Thymus (tissue), 14 donors: ENCODE measurements around the gene TMEM223. TPM values are rescaled to one million over a fixed set of nuclear protein-coding genes. Genes with fewer than 3 reads are reported as not detected.
"Not testable (repeated sequence)": the region's sequence is repeated elsewhere in the genome, so short reads cannot be mapped to it uniquely, and the experiment has no call there.

Experiments used
- DNase-seq, 9 donors: peaks; one replicate each; pipeline ENCODE4 v3.0.0-alpha.2; 2013; ENCODE audit warnings: low spot score in 9 of 9, low read depth in 6 of 9, missing footprints in 1 of 9
- H3K27ac ChIP-seq, 2 donors: one replicate each; pipeline ENCODE4 v1.5.1; 2013; ENCODE audit warnings: control low read depth in 1 of 2, low read depth in 1 of 2, low read length in 1 of 2, mild to moderate bottlenecking in 1 of 2, moderate library complexity in 1 of 2
- H3K27me3 ChIP-seq, 2 donors: one replicate each; pipeline ENCODE4 v1.5.1; 2013; ENCODE audit warnings: low read length in 1 of 2; ENCODE audit not compliant: control insufficient read depth in 2 of 2, insufficient read depth in 1 of 2
- H3K36me3 ChIP-seq, 2 donors: one replicate each; pipeline ENCODE4 v1.5.1; 2013; ENCODE audit warnings: low read length in 1 of 2, mild to moderate bottlenecking in 1 of 2, moderate library complexity in 1 of 2; ENCODE audit not compliant: control insufficient read depth in 2 of 2, insufficient read depth in 2 of 2
- H3K4me1 ChIP-seq, 2 donors: one replicate each; pipeline ENCODE4 v1.5.1; 2013; ENCODE audit warnings: low read length in 2 of 2; ENCODE audit not compliant: control insufficient read depth in 2 of 2, insufficient read depth in 2 of 2
- H3K4me3 ChIP-seq, 2 donors: one replicate each; pipeline ENCODE4 v1.5.1; 2013; ENCODE audit warnings: low read length in 2 of 2, control low read depth in 1 of 2, mild to moderate bottlenecking in 1 of 2
- H3K9me3 ChIP-seq, 2 donors: one replicate each; pipeline ENCODE4 v1.5.1; 2013; ENCODE audit warnings: low read length in 1 of 2, mild to moderate bottlenecking in 1 of 2; ENCODE audit not compliant: control insufficient read depth in 2 of 2, insufficient read depth in 1 of 2
- WGBS: extraction: QIAGEN DNeasy Blood & Tissue Kit; methylation state at CpG from one replicate; pipeline ENCODE4 v1.1.7; 2013; 5-methylcytosine and 5-hydroxymethylcytosine counted together
- long read RNA-seq, 10 donors: transcript quantifications; one replicate each; lab custom pipeline, GENCODE V29; 2026
- polyA plus RNA-seq: library from polyadenylated mRNA; stranded (reverse); fragments of 200-250 nt; gene quantifications from one replicate; pipeline ENCODE4 v1.2.3, GENCODE V29; 2013
- total RNA-seq: library from RNA; stranded (reverse); fragments of 120-200 nt; gene quantifications from one replicate; pipeline ENCODE4 v1.2.4, GENCODE V29; 2013
- donor health status: healthy.

Gene TMEM223
- total RNA-seq (19.9 TPM), polyA plus RNA-seq (18.4 TPM)
- long read RNA-seq, donor 1, partial matches to known transcripts, result 0 of 5 reads
- long read RNA-seq, donor 1, other reads (novel, unspliced or antisense), result 0 of 5 reads
- long read RNA-seq, donor 2, result 0 reads
- long read RNA-seq, donor 3, transcript TMEM223-201 (2 exons, 1,288 nt), result major isoform, 43 of 119 reads
- long read RNA-seq, donor 3, partial matches to known transcripts, result 30 of 119 reads
- long read RNA-seq, donor 3, other reads (novel, unspliced or antisense), result 45 of 119 reads
- long read RNA-seq, donor 4, transcript TMEM223-201 (2 exons, 1,288 nt), result major isoform, 10 of 10 reads
- long read RNA-seq, donor 4, partial matches to known transcripts, result 0 of 10 reads
- long read RNA-seq, donor 4, other reads (novel, unspliced or antisense), result 0 of 10 reads
- long read RNA-seq, donor 5, transcript TMEM223-201 (2 exons, 1,288 nt), result major isoform, 37 of 111 reads
- long read RNA-seq, donor 5, partial matches to known transcripts, result 22 of 111 reads
- long read RNA-seq, donor 5, other reads (novel, unspliced or antisense), result 52 of 111 reads
- long read RNA-seq, donor 6, transcript TMEM223-201 (2 exons, 1,288 nt), result major isoform, 17 of 24 reads
- long read RNA-seq, donor 6, partial matches to known transcripts, result 0 of 24 reads
- long read RNA-seq, donor 6, other reads (novel, unspliced or antisense), result 7 of 24 reads
- long read RNA-seq, donor 7, transcript TMEM223-201 (2 exons, 1,288 nt), result major isoform, 20 of 20 reads
- long read RNA-seq, donor 7, partial matches to known transcripts, result 0 of 20 reads
- long read RNA-seq, donor 7, other reads (novel, unspliced or antisense), result 0 of 20 reads
- long read RNA-seq, donor 8, transcript TMEM223-201 (2 exons, 1,288 nt), result major isoform, 7 of 7 reads
- long read RNA-seq, donor 8, partial matches to known transcripts, result 0 of 7 reads
- long read RNA-seq, donor 8, other reads (novel, unspliced or antisense), result 0 of 7 reads
- long read RNA-seq, donor 9, transcript TMEM223-201 (2 exons, 1,288 nt), result major isoform, 6 of 6 reads
- long read RNA-seq, donor 9, partial matches to known transcripts, result 0 of 6 reads
- long read RNA-seq, donor 9, other reads (novel, unspliced or antisense), result 0 of 6 reads
- long read RNA-seq, donor 10, transcript TMEM223-201 (2 exons, 1,288 nt), result major isoform, 15 of 70 reads
- long read RNA-seq, donor 10, partial matches to known transcripts, result 23 of 70 reads
- long read RNA-seq, donor 10, other reads (novel, unspliced or antisense), result 32 of 70 reads

GRCh38 chr11:62791501-62792201, at the start of gene TMEM223:
Gene TMEM223 (minus strand): TSS chr11:62792006. CDS start chr11:62791994, 12 bp downstream.
- DNase-seq, result peak; percentile 50 to 91 (median 77)
- Histone ChIP-seq H3K9me3 (no peaks in the 10 kb centered on the region), H3K27me3 (no peaks in the 10 kb centered on the region), H3K4me3 (peak within 1 kb of the TSS; percentile 77 to 91), H3K36me3 (peaks cover 51 to 69% of the 10 kb centered on the region in 2 donors), H3K27ac (peak within 1 kb of the TSS; percentile 77 to 84), H3K4me1 (peaks cover 4 to 33% of the 10 kb centered on the region in 2 donors)
- WGBS, result under 1% methylated on average over 58 of the region's 58 CpGs

- Histone ChIP-seq H3K4me3 (peak overlapping the region; percentile 70 to 85), H3K4me1 (peaks cover 9 to 27% of the 10 kb centered on the region in 2 donors), H3K27ac (peak overlapping the region; percentile 98 to 99)
- H3K9me3 ChIP-seq, H3K27me3 ChIP-seq, H3K36me3 ChIP-seq: not testable (repeated sequence)
- peak in 3 of 9 donors; percentile 38 to 67 (median 56) for DNase-seq
- WGBS, result under 1% methylated on average over 41 of the region's 41 CpGs
Measured at GRCh38 chr11:62840721-62841360, 49.0 kb upstream of the TMEM223 start.

- Histone ChIP-seq H3K27me3 (no peaks in the 10 kb centered on the region), H3K36me3 (peaks cover 15 to 23% of the 10 kb centered on the region in 2 donors), H3K4me1 (peaks cover 9 to 27% of the 10 kb centered on the region in 2 donors), H3K4me3 (peak within 1 kb of the TSS; percentile 70 to 85), H3K27ac (peak within 1 kb of the TSS; percentile 98 to 99), H3K9me3 (no peaks in the 10 kb centered on the region)
- WGBS, result under 1% methylated on average over 62 of the region's 62 CpGs
- DNase-seq, result peak; percentile 86 to 97 (median 93)
Measured at GRCh38 chr11:62839050-62839945, 47.5 kb upstream of the TMEM223 start, which contains the start of gene WDR74. Gene WDR74 (minus strand): TSS chr11:62839590. CDS start chr11:62839570, 20 bp downstream.

- 92% methylated on average over 8 of the region's 8 CpGs for WGBS
Measured at GRCh38 chr11:62835336-62835735, 43.5 kb upstream of the TMEM223 start.

GRCh38 chr11:62832336-62833234, 40.8 kb upstream of the TMEM223 start, which contains the start of gene TEX54:
Gene TEX54 (minus strand): TSS chr11:62832841.
- WGBS, result 30% methylated on average over 40 of the region's 40 CpGs
- Histone ChIP-seq H3K36me3 (peaks cover 24 to 37% of the 10 kb centered on the region in 2 donors), H3K4me3 (peak within 1 kb of the TSS; percentile 74 to 98), H3K9me3 (no peaks in the 10 kb centered on the region), H3K27ac (peak within 1 kb of the TSS; percentile 95 to 99), H3K27me3 (no peaks in the 10 kb centered on the region), H3K4me1 (peaks cover 15 to 20% of the 10 kb centered on the region in 2 donors)
- DNase-seq, result no peak

More at GRCh38 chr11:62835336-62835735, 43.5 kb upstream of the TMEM223 start:
- H3K27ac ChIP-seq, result no peak overlapping the region
- no peak overlapping the region for H3K4me3 ChIP-seq
- H3K9me3 ChIP-seq, result no peaks in the 10 kb centered on the region
- DNase-seq, result no peak
- peaks cover 24 to 34% of the 10 kb centered on the region in 2 donors for H3K36me3 ChIP-seq
- H3K27me3 ChIP-seq, result no peaks in the 10 kb centered on the region
- peaks cover 18 to 27% of the 10 kb centered on the region in 2 donors for H3K4me1 ChIP-seq

GRCh38 chr11:62831520-62832335, 39.9 kb upstream of the TMEM223 start, which contains the start of gene STX5:
Gene STX5 (minus strand): TSS chr11:62832051. CDS start chr11:62831243, 808 bp downstream.
- H3K4me3 ChIP-seq, result peak within 1 kb of the TSS; percentile 74 to 98
- peak within 1 kb of the TSS; percentile 95 to 99 for H3K27ac ChIP-seq
- peaks cover 15 to 20% of the 10 kb centered on the region in 2 donors for H3K4me1 ChIP-seq
- peak; percentile 98 to 100 (median 99) for DNase-seq
- WGBS, result under 1% methylated on average over 65 of the region's 65 CpGs
- H3K9me3 ChIP-seq, result no peaks in the 10 kb centered on the region
- H3K36me3 ChIP-seq, result peaks cover 32 to 46% of the 10 kb centered on the region in 2 donors
- H3K27me3 ChIP-seq, result no peaks in the 10 kb centered on the region
